ENCODE measurements around the gene EFCAB5.
"Not testable (repeated sequence)": the region's sequence is repeated elsewhere in the genome, so short reads cannot be mapped to it uniquely, and the experiment has no call there.

The EFCAB5 gene

GRCh38 chr17:30116661-30117551, 175.5 kb downstream of the EFCAB5 start, which contains the start of gene NSRP1:
Gene NSRP1 (plus strand): TSS chr17:30116816. CDS start chr17:30116844, 28 bp downstream.
- peak; percentile 93 for TF ChIP-seq POLR2A (IDR thresholded peaks at IDR 0.05; ENCODE audit: low read depth, low read length)
- DNase-seq (ENCODE audit: insufficient read length, low spot score) = peak; percentile 69
- peak; percentile 90 for FAIRE-seq

- TF ChIP-seq POLR2A (IDR thresholded peaks at IDR 0.05; ENCODE audit: low read depth, low read length) = no peak
- DNase-seq (ENCODE audit: insufficient read length, low spot score) = no peak
- no peak for FAIRE-seq
Observed at GRCh38 chr17:30117675-30118081, 176.2 kb downstream of the EFCAB5 start.

GRCh38 chr17:30118635-30119034, 177.2 kb downstream of the EFCAB5 start:
- not testable (repeated sequence) for FAIRE-seq; DNase-seq (ENCODE audit: insufficient read length, low spot score)

- FAIRE-seq = no peak
- DNase-seq (ENCODE audit: insufficient read length, low spot score) = no peak
- TF ChIP-seq POLR2A (IDR thresholded peaks at IDR 0.05; ENCODE audit: low read depth, low read length) = no peak
Observed at GRCh38 chr17:30124273-30124796, 182.9 kb downstream of the EFCAB5 start.

- TF ChIP-seq POLR2A (IDR thresholded peaks at IDR 0.05; ENCODE audit: low read depth, low read length) = no peak
- FAIRE-seq (no peak), DNase-seq (ENCODE audit: insufficient read length, low spot score) (no peak)
Observed at GRCh38 chr17:30130121-30130520, 188.7 kb downstream of the EFCAB5 start.

- FAIRE-seq (no peak), DNase-seq (ENCODE audit: insufficient read length, low spot score) (no peak)
- TF ChIP-seq POLR2A (IDR thresholded peaks at IDR 0.05; ENCODE audit: low read depth, low read length) = no peak
Observed at GRCh38 chr17:30132615-30133014, 191.2 kb downstream of the EFCAB5 start.

GRCh38 chr17:30133197-30133596, 191.8 kb downstream of the EFCAB5 start:
- TF ChIP-seq POLR2A (IDR thresholded peaks at IDR 0.05; ENCODE audit: low read depth, low read length) = no peak
- DNase-seq (ENCODE audit: insufficient read length, low spot score) (no peak), FAIRE-seq (no peak)

- DNase-seq (ENCODE audit: insufficient read length, low spot score) = no peak
- TF ChIP-seq POLR2A (IDR thresholded peaks at IDR 0.05; ENCODE audit: low read depth, low read length) = no peak
- FAIRE-seq = no peak
Observed at GRCh38 chr17:30134551-30134950, 193.1 kb downstream of the EFCAB5 start.

GRCh38 chr17:30137158-30137557, 195.7 kb downstream of the EFCAB5 start:
- no peak for DNase-seq (ENCODE audit: insufficient read length, low spot score)
- no peak for FAIRE-seq
- no peak for TF ChIP-seq POLR2A (IDR thresholded peaks at IDR 0.05; ENCODE audit: low read depth, low read length)

GRCh38 chr17:30147860-30148259, 206.4 kb downstream of the EFCAB5 start:
- DNase-seq (ENCODE audit: insufficient read length, low spot score); FAIRE-seq: not testable (repeated sequence)

- TF ChIP-seq POLR2A (IDR thresholded peaks at IDR 0.05; ENCODE audit: low read depth, low read length) = no peak
- no peak for FAIRE-seq
Observed at GRCh38 chr17:30148376-30148775, 206.9 kb downstream of the EFCAB5 start.

GRCh38 chr17:30151471-30151870, 210.0 kb downstream of the EFCAB5 start:
- DNase-seq (ENCODE audit: insufficient read length, low spot score) (no peak), FAIRE-seq (no peak)
- no peak for TF ChIP-seq POLR2A (IDR thresholded peaks at IDR 0.05; ENCODE audit: low read depth, low read length)

More at GRCh38 chr17:30148376-30148775, 206.9 kb downstream of the EFCAB5 start:
- DNase-seq (ENCODE audit: insufficient read length, low spot score) = no peak

- no peak for TF ChIP-seq POLR2A (IDR thresholded peaks at IDR 0.05; ENCODE audit: low read depth, low read length)
- FAIRE-seq (no peak), DNase-seq (ENCODE audit: insufficient read length, low spot score) (no peak)
Observed at GRCh38 chr17:30153463-30153862, 212.0 kb downstream of the EFCAB5 start.

- no peak for DNase-seq (ENCODE audit: insufficient read length, low spot score)
- FAIRE-seq = no peak
- TF ChIP-seq POLR2A (IDR thresholded peaks at IDR 0.05; ENCODE audit: low read depth, low read length) = no peak
Observed at GRCh38 chr17:30155389-30155788, 214.0 kb downstream of the EFCAB5 start.

All from H54 (cell line).